Ramos (cell line): ENCODE data around the gene LRPAP1.
"Not testable (repeated sequence)": the region's sequence is repeated elsewhere in the genome, so short reads cannot be mapped to it uniquely, and the experiment has no call there.

Experiments
- in situ Hi-C: fragments of 300-500 bp; cut with MboI; formaldehyde crosslinking; loops from one replicate; pipeline ENCODE4 v1.14.3; 2022; ENCODE audit warnings: low sequenced_read_pairs; ENCODE audit not compliant: unreplicated experiment

The LRPAP1 gene

DNA sequence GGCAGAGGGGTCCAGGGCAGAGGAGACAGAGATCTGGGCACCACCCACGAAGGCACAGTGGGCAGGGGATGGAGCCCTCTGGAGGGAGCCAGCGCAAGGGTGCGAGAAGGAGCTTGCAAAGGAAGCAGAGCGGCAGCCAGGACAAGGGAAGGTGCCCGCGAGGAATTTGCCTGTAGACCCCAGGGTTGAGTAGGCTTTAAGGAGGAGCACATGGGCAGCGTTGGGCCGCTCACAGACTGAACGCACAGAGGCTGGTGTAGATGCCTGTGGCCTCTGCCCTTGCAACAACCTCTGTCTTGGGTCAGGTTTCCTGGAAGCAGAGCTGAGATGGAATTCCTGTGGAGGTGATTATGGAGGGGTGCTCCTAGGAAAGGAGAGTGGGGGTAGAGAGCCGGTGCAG lies 3.6 kb upstream of the LRPAP1 start:
- in situ Hi-C loops = not testable (repeated sequence)

DNA sequence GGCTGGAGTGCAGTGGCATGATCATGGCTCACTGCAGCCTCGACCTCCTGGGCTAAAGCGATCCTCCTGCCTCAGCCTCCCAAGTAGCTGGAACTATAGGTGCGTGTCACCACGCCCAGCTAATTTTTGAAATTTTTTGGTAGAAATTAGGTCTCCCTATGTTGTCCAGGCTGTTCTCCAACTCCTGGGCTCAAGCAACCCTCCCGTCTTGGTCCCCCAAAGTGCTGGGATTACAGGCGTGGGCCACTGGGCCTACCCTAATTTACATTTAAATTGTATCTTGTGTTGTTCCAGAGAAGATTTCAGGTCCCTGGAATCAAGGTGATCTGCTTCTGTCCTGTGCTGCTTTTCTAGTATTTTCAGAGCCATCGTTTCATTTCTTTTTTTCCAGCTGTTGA lies 1.2 kb upstream of the LRPAP1 start:
- in situ Hi-C loops = no loop called here

DNA sequence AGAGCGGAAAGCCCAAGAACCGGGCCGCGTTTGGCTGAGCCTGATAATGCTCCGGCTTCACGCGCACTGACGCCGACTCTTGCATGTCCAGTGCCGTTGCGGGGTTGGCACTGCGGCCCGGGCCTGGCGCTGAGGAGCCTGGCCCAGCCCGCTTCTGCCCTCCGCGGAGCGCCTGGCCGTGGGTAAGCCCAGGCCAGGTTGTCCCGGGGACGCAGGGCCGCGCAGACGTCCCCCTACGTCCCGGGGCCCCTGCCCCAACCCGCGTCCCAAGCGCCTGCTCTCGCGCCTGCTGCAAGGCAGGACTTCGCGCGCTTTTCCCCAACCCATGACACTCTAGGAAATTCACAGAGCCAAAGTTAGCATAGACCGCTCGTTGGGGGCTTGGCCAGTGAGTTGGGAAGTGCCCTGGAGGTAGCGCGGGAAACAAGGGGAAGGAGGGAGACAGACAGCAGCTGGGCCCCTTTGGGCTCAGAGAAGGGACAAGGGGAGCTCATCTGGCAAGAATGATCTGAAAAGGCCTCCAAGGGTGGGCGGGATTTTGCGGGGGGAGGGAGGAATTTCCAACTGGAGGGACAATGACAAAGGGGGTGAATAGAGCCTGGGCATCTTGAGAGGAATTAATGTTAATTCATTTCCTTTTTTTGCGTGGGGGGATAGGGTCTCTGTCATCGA lies 665 bp upstream of the LRPAP1 start:
- in situ Hi-C loops = no loop called here

DNA sequence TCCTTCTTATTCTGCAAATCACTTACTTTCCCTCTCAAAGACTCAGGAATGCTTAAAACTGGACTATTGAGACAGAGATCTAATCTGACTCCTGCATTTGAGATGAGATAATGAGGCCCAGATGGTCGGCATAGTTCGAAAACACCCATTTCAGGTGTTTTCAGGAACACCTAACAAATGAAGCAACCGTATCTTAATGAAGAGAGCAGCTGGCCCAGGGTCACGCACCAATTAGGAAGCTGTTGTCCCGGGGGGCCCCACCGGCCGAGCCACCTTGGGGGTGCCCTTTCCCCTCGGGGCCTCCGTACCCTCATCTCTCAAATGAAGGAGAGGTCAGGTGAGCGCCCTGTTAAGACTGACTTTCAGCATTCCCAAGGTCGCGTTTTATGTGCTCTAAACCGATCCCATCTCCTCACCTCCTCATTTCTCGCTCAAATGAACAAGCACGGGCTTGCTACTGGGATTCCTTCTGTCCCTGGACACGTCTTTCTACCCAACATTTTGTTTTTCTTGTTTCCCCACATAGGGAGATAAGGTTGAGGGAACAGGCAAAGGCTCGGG lies 824 bp downstream of the LRPAP1 start:
- in situ Hi-C loops = no loop called here

GRCh38 chr4:3530663-3531254 lies 1.5 kb downstream of the LRPAP1 start:
- in situ Hi-C loops = no loop called here

GRCh38 chr4:3530051-3530450 lies 2.2 kb downstream of the LRPAP1 start:
- in situ Hi-C loops = no loop called here

GRCh38 chr4:3529363-3529762 lies 2.9 kb downstream of the LRPAP1 start:
- in situ Hi-C loops = no loop called here

DNA sequence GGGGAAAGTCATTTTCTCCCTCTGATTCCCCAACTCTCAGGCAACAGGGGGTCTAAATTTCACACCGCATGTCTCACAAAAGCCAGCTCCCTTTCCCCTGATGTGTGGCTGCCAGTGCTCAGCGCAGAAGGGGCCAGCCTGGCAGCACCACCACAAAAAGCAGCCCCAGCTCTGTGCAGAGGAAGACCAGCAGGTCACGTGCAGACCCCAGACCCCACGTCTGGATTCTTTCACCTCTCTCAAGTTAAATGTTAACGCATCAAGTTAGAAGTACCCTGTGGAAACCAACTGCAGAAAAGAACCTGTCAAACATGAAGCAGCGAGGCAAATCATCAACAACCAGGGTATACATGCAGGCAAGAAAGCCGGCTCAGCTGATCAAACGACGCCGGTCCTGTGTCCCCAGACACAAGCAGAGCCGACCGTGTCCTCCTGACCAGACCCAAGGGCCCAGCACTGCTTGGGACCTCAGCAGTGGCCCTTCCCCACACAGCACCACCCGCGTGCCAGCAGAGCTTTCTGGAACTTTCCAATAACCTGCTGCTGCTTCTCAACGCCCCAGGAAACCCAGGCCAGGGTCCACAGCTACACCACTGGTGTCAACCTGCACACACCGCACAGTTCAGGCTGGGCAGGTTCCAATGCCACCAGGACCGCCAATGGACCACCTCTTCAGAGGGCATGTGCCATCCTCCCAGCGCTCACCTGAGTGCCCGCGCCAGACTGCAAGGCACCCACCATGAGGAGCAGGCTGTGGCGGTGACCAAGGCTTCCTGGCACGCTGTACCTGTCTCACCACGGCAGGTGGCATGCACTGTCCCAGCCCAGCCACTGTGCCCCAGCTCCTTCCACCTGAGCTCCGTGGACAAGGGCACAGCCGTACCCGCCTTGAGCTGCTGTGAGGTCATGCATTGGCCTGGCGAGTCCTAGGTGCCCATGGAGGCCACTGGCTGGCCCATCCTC lies 4.0 kb downstream of the LRPAP1 start:
- in situ Hi-C loops = no loop called here

DNA sequence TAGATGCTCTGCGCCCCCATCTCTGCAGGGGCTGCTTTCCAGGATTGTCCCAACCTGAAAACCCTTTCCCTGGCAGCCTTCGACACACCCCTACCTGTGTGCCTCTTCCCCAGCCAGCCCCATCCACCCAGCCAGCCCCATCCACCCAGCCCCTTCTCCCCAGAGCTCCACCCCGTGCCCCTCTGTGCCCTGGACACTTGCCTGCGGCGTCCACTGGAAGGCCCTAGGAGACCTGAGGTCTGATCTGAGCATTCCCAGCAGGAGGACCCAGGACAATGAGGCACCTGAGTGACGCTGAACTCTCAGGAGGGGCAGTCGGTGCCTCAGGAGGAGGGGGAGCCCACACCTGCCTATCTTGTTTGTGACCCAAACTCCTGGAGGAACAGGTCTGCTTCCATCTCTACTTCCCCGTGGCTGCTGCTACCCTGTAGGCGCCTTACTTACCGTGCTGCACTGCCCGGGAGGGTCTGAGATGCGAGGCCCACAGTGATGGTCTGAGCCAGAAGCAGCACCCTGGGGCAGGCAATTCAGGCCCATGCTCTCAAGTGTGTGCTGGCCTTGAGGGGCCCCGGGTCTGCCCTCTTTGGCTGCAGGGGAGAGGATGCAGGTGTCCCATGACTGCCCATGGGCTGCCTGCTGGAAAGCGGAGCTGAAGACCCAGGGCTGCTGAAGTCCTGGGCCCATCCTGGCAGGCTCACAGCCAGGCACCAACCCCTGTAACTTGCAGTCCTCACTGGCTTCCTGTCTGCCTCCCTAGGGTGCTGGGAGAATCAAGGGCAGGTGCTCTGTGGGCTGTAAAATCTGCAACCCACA lies 4.9 kb downstream of the LRPAP1 start:
- in situ Hi-C loops = no loop called here

GRCh38 chr4:3526456-3526855 lies 5.8 kb downstream of the LRPAP1 start:
- in situ Hi-C loops = no loop called here

DNA sequence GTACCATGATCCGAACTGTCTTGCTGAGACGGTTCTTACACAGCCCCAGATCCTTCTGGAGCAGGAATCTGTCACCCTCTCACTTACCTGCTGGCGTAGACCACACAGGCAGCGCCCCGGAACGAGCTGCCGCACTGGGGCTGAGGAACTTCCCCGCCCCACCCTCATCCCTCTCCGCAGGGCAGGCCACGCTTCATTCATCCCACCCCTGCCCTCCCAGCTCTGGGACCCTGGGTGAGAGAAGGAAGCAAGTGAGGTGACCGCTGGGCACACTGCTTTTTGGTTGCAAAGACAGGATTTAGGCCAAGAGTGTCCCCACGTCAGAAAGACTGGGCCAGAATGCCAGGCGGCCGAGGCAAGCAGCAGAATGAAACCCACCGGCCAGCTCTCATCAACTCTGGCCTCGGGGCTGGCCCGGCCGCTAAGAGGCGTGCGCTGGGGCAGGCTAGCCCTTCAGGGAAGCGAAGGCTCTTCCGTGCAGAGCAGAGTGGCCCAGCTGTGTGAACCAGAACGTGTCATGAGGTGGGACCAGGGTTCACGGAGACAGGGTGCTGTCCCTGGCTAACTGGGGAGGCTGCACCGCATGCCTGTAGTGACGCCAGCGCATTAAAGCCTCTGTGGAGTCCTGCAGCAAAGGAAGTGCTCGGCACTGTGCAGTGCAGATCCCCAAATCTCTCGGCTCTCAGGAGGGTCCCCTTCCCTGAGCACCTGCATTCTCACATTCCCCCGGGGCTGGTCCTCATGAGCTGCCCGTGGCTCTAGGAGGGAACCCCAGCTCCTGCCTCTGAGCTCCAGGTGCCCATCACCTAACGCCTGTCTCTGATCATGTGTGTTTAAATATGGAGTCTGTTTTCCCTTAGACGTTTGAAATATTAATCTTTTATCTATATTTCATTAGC lies 6.4 kb downstream of the LRPAP1 start:
- in situ Hi-C loops = no loop called here

GRCh38 chr4:3524920-3525319 lies 7.3 kb downstream of the LRPAP1 start:
- in situ Hi-C loops = no loop called here

DNA sequence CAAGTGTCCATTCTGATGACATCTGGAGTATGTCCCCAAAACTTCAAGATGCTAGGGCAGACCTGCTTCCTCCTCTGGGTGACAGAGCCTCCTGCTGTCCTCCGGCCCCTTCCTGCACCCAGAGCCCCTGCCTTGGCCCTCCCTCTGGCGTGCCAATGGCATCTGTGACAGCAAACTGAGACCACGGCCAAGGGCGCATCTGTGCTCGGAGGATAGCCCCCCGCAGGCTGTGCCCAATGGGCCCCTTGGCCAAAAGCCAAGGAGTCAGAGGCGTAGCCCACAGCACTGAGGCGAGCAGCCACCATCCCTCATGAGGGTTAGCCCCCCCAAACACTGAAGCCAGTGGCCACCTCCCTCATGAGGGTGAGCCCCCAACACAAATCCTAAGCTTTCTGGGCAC lies 7.9 kb downstream of the LRPAP1 start:
- in situ Hi-C loops = no loop called here

GRCh38 chr4:3523628-3524221 lies 8.5 kb downstream of the LRPAP1 start:
- in situ Hi-C loops = no loop called here

GRCh38 chr4:3523146-3523627 lies 9.0 kb downstream of the LRPAP1 start:
- in situ Hi-C loops = no loop called here

- in situ Hi-C loops = no loop called here
These were observed 9.6 kb downstream of the LRPAP1 start for GRCh38 chr4:3522651-3523050.

DNA sequence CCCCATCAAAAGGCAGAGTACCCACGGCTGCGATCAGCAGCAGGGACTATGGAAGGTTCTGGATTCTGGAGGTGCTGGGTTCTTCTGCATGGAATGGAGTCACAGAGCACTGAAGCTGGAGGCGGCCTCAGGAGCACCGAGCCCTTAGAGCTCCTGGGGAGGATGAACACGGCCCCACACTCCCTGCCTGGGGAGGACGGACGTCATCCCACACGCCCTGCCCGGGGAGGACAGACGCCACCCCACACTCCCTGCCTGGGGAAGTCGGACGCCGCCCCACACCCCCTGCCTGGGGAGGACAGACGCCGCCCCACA lies 9.9 kb downstream of the LRPAP1 start:
- in situ Hi-C loops = no loop called here

GRCh38 chr4:3521621-3522325 lies 10.4 kb downstream of the LRPAP1 start:
- in situ Hi-C loops = no loop called here
